ENCODE measurements around the gene TBPL2. TPM values are rescaled to one million over a fixed set of nuclear protein-coding genes. Genes with fewer than 3 reads are reported as not detected.

The TBPL2 gene
- total and polyA plus RNA-seq, 2 donors (not counting 3 experiments of a cell fraction or from before 2014, with no cell fraction given), result not detected

- Histone ChIP-seq H2AFZ (ENCODE audit: low read depth, low read length) (no peak overlapping the region), H3K4me3 (replicated peaks in 1 of 3; ENCODE audit: insufficient read depth in 1 of 3, low read depth in 1 of 3, low read length in 3 of 3) (no peak overlapping the region), H3K9ac (replicated peaks; ENCODE audit: extremely low read depth, insufficient read depth, low read length) (no peak overlapping the region), H3K27me3 (ENCODE audit: control insufficient read depth in 2 of 2, insufficient read depth in 2 of 2, low read length in 2 of 2) (peaks cover 0 to 4% of the 10 kb centered on the region in 2 experiments), H3K79me2 (ENCODE audit: control insufficient read depth, insufficient read depth, low read length) (no peaks in the 10 kb centered on the region), H3K9me3 (replicated peaks; ENCODE audit: control insufficient read depth, insufficient read depth, low read length) (no peaks in the 10 kb centered on the region), H4K20me1 (replicated peaks; ENCODE audit: control insufficient read depth, extremely low read depth, insufficient read depth, low read length) (no peaks in the 10 kb centered on the region), H3K36me3 (ENCODE audit: control insufficient read depth in 2 of 2, extremely low read depth in 1 of 2, insufficient read depth in 2 of 2, low read length in 2 of 2) (no peaks in the 10 kb centered on the region), H3K4me2 (ENCODE audit: insufficient read depth, low read length) (no peak overlapping the region), H3K27ac (ENCODE audit: insufficient read depth, low read depth, low read length) (no peak overlapping the region), H3K4me1 (ENCODE audit: control insufficient read depth, extremely low read depth, insufficient read depth, low read length) (no peaks in the 10 kb centered on the region), H3K9me1 (replicated peaks; ENCODE audit: control insufficient read depth, extremely low read depth, insufficient read depth, low read length) (no peaks in the 10 kb centered on the region)
- CTCF ChIA-PET, result interaction anchor here (1.1 to 6.7 kb wide), 8 partner anchors 9 to 214 kb away, joined by 3 to 38 read pairs (median 7); partner anchors contain the start of genes FBXO34 and TBPL2
- POLR2A ChIA-PET, result no interaction called here
- no peak for TF ChIP-seq EZH2 (IDR thresholded peaks at IDR 0.05; ENCODE audit: borderline replicate concordance, low read depth, low read length, severe bottlenecking)
- TF ChIP-seq JUN (IDR thresholded peaks at IDR 0.05; ENCODE audit: borderline replicate concordance, insufficient read depth, insufficient read length, low read depth), result no peak
- no peak for TF ChIP-seq GATA2 (IDR thresholded peaks at IDR 0.05; ENCODE audit: insufficient read depth, insufficient read length, low read depth, low read length)
- no peak for TF ChIP-seq FOS (IDR thresholded peaks at IDR 0.05; ENCODE audit: borderline replicate concordance, insufficient read depth, low read length)
- no peak for TF ChIP-seq CTCF (IDR thresholded peaks at IDR 0.05; ENCODE audit: extremely low read depth in 1 of 2, insufficient read depth in 1 of 2, low read depth in 1 of 2, low read length in 2 of 2)
- no peak for TF ChIP-seq MYC (IDR thresholded peaks at IDR 0.05; ENCODE audit: low read depth, low read length)
- TF ChIP-seq, protein P1, sequence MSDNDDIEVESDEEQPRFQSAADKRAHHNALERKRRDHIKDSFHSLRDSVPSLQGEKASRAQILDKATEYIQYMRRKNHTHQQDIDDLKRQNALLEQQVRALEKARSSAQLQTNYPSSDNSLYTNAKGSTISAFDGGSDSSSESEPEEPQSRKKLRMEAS (IDR thresholded peaks at IDR 0.05; ENCODE audit: insufficient read depth, insufficient read length), result no peak
- TF ChIP-seq POLR2AphosphoS5 (IDR thresholded peaks at IDR 0.05; ENCODE audit: insufficient read depth, low read depth, low read length), result no peak
- no peak for TF ChIP-seq POLR2A (IDR thresholded peaks at IDR 0.05; ENCODE audit: low read depth, low read length)
- FAIRE-seq, result no peak
- intact Hi-C loops (cut with micrococcal nuclease) (no loop called here), dilution Hi-C loops (cut with MboI; ENCODE audit: extremely low pct_ligation_motif_present, low sequenced_read_pairs) (no loop called here)
- DNase-seq (ENCODE audit: low read depth, low spot score), result no peak
- BruUV-seq (replicated peaks), result no TSS peak
Measured at GRCh38 chr14:55426891-55427290, 13.5 kb downstream of the TBPL2 start.

All from endothelial cell of umbilical vein (primary cell).